GM12878 (cell line): ENCODE measurements around the gene KRTCAP3. TPM values are rescaled to one million over a fixed set of nuclear protein-coding genes. Genes with fewer than 3 reads are reported as not detected.

Source experiments
- ATAC-seq: fragments of 200-7000 bp; cut with Tn5 transposase; 3 replicates; pipeline ENCODE4 v1.9.1; 2020; ENCODE audit warnings: mild to moderate bottlenecking, moderate library complexity
- BruUV-seq: library from RNA; stranded (reverse); fragments of 400-500 nt; replicated peaks from 2 replicates; lab custom pipeline; 2021; lab: Mats Ljungman, UMichigan
- CTCF ChIA-PET: fragments of 300-600 bp; sonication (Branson Sonifier 250); formaldehyde crosslinking; extraction: SDS; loops from one replicate; lab custom pipeline; 2021; ENCODE audit warnings: inconsistent platforms; lab: Yijun Ruan, JAX
- POLR2A ChIA-PET: fragments of 350-600 bp; formaldehyde crosslinking; extraction: SDS; loops from one replicate; lab custom pipeline; 2021; ENCODE audit warnings: inconsistent platforms; lab: Charles Lee
- RAD21 ChIA-PET: fragments of 300-600 bp; sonication (Branson Sonifier 250); formaldehyde crosslinking; loops from one replicate; lab custom pipeline; 2023; ENCODE audit warnings: antibody characterized with exemption; ENCODE audit not compliant: unreplicated experiment; lab: Charles Lee
- SMC1A ChIA-PET: fragments of 300-600 bp; sonication (Branson Sonifier 250); formaldehyde crosslinking; loops from one replicate; lab custom pipeline; 2023; ENCODE audit not compliant: unreplicated experiment, uncharacterized antibody; lab: Charles Lee
- DNase-seq: peaks from one replicate; pipeline ENCODE4 v3.0.0-alpha.2; 2011; ENCODE audit warnings: low read depth, low spot score
- FAIRE-seq: peaks from 3 replicates; lab custom pipeline; 2011; peaks lifted over from hg19 to GRCh38; lab: Jason Lieb, UNC
- H2AFZ ChIP-seq: 2 replicates; pipeline ENCODE4 v1.6.0; 2011; ENCODE audit warnings: low read depth, low read length, control low read depth; ENCODE audit not compliant: control insufficient read depth
- H3K27ac ChIP-seq: 2 replicates; pipeline ENCODE4 v1.5.1; 2011; ENCODE audit warnings: control low read depth; ENCODE audit not compliant: control insufficient read depth, insufficient read depth
- H3K27me3 ChIP-seq, 2 experiments: replicated peaks in 1 of 2; 2 replicates each; pipeline versions ENCODE4 v1.6.0 to v1.6.1; 2011; ENCODE audit warnings: low read length in 1 of 2; ENCODE audit not compliant: control insufficient read depth in 2 of 2, insufficient read depth in 2 of 2
- H3K36me3 ChIP-seq, 2 experiments: 2 replicates each; pipeline ENCODE4 v1.5.1; 2011; ENCODE audit warnings: low read length in 1 of 2; ENCODE audit not compliant: control insufficient read depth in 2 of 2, insufficient read depth in 2 of 2
- H3K4me1 ChIP-seq: 2 replicates; pipeline ENCODE4 v1.6.1; 2011; ENCODE audit warnings: mild to moderate bottlenecking, low read length, moderate library complexity, mixed read lengths; ENCODE audit not compliant: control insufficient read depth, insufficient read depth
- H3K4me2 ChIP-seq: 2 replicates; pipeline ENCODE4 v1.6.0; 2011; ENCODE audit warnings: control low read depth; ENCODE audit not compliant: control insufficient read depth, insufficient read depth
- H3K4me3 ChIP-seq: fragments of 200-600 bp; sonication (generic); 2 replicates; pipeline ENCODE4 v1.5.1; 2016
- H3K79me2 ChIP-seq: 2 replicates; pipeline ENCODE4 v1.6.0; 2011; ENCODE audit warnings: low read length; ENCODE audit not compliant: control insufficient read depth, insufficient read depth
- H3K9ac ChIP-seq: 2 replicates; pipeline ENCODE4 v1.8.0; 2011; ENCODE audit warnings: low read length, control low read depth, mixed read lengths; ENCODE audit not compliant: control insufficient read depth, insufficient read depth
- H3K9me3 ChIP-seq: replicated peaks from 3 replicates; pipeline ENCODE4 v1.5.1; 2011; ENCODE audit warnings: mild to moderate bottlenecking, low read length; ENCODE audit not compliant: control insufficient read depth, insufficient read depth
- H4K20me1 ChIP-seq: 2 replicates; pipeline ENCODE4 v1.6.0; 2011; ENCODE audit not compliant: control insufficient read depth, insufficient read depth
- ATF7 ChIP-seq: fragments of 450-650 bp; IDR thresholded peaks from 2 replicates; pipeline ENCODE4 v1.6.1; 2016; ENCODE audit warnings: low read depth, mild to moderate bottlenecking
- BACH1 ChIP-seq: fragments of 450-650 bp; IDR thresholded peaks from 2 replicates; pipeline ENCODE4 v1.6.1; 2017; ENCODE audit warnings: mild to moderate bottlenecking, borderline replicate concordance
- CBFB ChIP-seq: IDR thresholded peaks from 2 replicates; pipeline ENCODE4 v1.6.1; 2016; ENCODE audit warnings: antibody characterized with exemption, low read depth
- E4F1 ChIP-seq: fragments of 450-650 bp; IDR thresholded peaks from 2 replicates; pipeline ENCODE4 v1.6.1; 2018; ENCODE audit warnings: borderline replicate concordance, mild to moderate bottlenecking; ENCODE audit not compliant: partially characterized antibody
- GABPA ChIP-seq: IDR thresholded peaks from 2 replicates; pipeline ENCODE4 v1.6.1; 2014; ENCODE audit warnings: antibody characterized with exemption, low read depth, mild to moderate bottlenecking, inconsistent platforms
- KAT2A ChIP-seq: conservative IDR thresholded peaks from 2 replicates; pipeline ENCODE4 v1.6.1; 2011; ENCODE audit warnings: low read depth, low read length; ENCODE audit not compliant: control insufficient read depth
- RCOR1 ChIP-seq: conservative IDR thresholded peaks from 2 replicates; pipeline ENCODE4 v1.6.1; 2012; ENCODE audit warnings: low read depth, low read length, improper control_type of control experiment
- REST ChIP-seq: IDR thresholded peaks from 2 replicates; pipeline ENCODE4 v1.6.1; 2012; ENCODE audit warnings: mild to moderate bottlenecking, low read depth, low read length
- RFX5 ChIP-seq: IDR thresholded peaks from 2 replicates; pipeline ENCODE4 v1.6.1; 2011; ENCODE audit warnings: low read depth, low read length, improper control_type of control experiment
- SIN3A ChIP-seq: IDR thresholded peaks from 2 replicates; pipeline ENCODE4 v1.6.1; 2012; ENCODE audit warnings: low read depth, low read length, improper control_type of control experiment
- SREBF1 ChIP-seq: IDR thresholded peaks from 2 replicates; pipeline ENCODE4 v1.6.1; 2012; ENCODE audit warnings: mild to moderate bottlenecking, low read length
- TCF12 ChIP-seq: IDR thresholded peaks from 2 replicates; pipeline ENCODE4 v1.6.1; 2011; ENCODE audit warnings: low read depth, mild to moderate bottlenecking, low read length
- TCF7 ChIP-seq: IDR thresholded peaks from 2 replicates; pipeline ENCODE4 v1.6.1; 2014; ENCODE audit warnings: antibody characterized with exemption, borderline replicate concordance
- ZNF24 ChIP-seq: fragments of 450-650 bp; IDR thresholded peaks from 2 replicates; pipeline ENCODE4 v1.6.1; 2017; ENCODE audit warnings: antibody characterized with exemption, mild to moderate bottlenecking
- ZNF384 ChIP-seq: IDR thresholded peaks from 2 replicates; pipeline ENCODE4 v1.6.1; 2012; ENCODE audit warnings: low read depth, mild to moderate bottlenecking, low read length, improper control_type of control experiment, borderline replicate concordance
- WGBS: methylation state at CpG from one replicate; pipeline ENCODE4 v1.1.6; 2016; ENCODE audit warnings: low lambda C conversion rate; ENCODE audit not compliant: insufficient replicate concordance, insufficient coverage; ENCODE audit errors: missing lambda C conversion rate; 5-methylcytosine and 5-hydroxymethylcytosine counted together
- in situ Hi-C: fragments of 300-500 bp; cut with MboI; formaldehyde crosslinking; loops from 9 replicates; pipeline ENCODE4 v1.14.3; 2018; ENCODE audit warnings: mixed read lengths
- intact Hi-C: fragments of 100-400 bp; cut with micrococcal nuclease; formaldehyde crosslinking; loops from one replicate; pipeline ENCODE4 v1.14.2; 2022; ENCODE audit not compliant: unreplicated experiment
- polyA plus RNA-seq, 11 experiments: library from polyadenylated mRNA; depleted of rRNA in 4 of 11; unstranded in 6 of 11; stranded (reverse) in 5 of 11; fragments of >200 nt; fragmentation: Nextera tagmentation in 4 of 11; fragmentation: Illumina TruSeq in 1 of 11; extraction: Ambion mirVana in 4 of 11; extraction: Trizol in 1 of 11; gene quantifications; 1 replicate in 1 of 11; 2 replicates in 10 of 11; pipeline versions ENCODE4 v1.2.1 to v1.2.3, GENCODE V29; 2011 to 2016; ENCODE audit warnings: inconsistent platforms in 2 of 11, missing spikeins in 2 of 11, low read depth in 1 of 11
- total RNA-seq, 4 experiments: library from RNA; depleted of rRNA in 3 of 4; stranded (reverse); fragments of >200 nt in 3 of 4; fragmentation: Illumina TruSeq in 1 of 4; extraction: Trizol in 1 of 4; gene quantifications; 2 replicates each; pipeline versions ENCODE4 v1.2.1 to v1.2.3, GENCODE V29; 2013 to 2021

Gene KRTCAP3
- total and polyA plus RNA-seq, 10 of the 15 experiments (the other 5 are each of a cell fraction or from before 2014, with no cell fraction given): 0.26 to 2.2 (median 0.82) TPM; not detected in 1

- TF ChIP-seq RCOR1 (no peak), ZNF384 (no peak), E4F1 (no peak), ZNF24 (no peak; the same call in 1 of the 2 replicates), CBFB (peak; percentile 67; the same call in 1 of the 2 replicates)
- TF ChIP-seq, all 136 proteins: peak for 54
Measured at GRCh38 chr2:27409321-27410073, 32.7 kb upstream of the KRTCAP3 start, which contains the start of gene PPM1G (continued).

- H3K9me3 ChIP-seq: no peaks in the 10 kb centered on the region
- no TSS peak for BruUV-seq
- CTCF ChIA-PET: no interaction called here
- RAD21 ChIA-PET: no interaction called here
- no peak overlapping the region for H3K4me3 ChIP-seq
- no peak overlapping the region for H3K9ac ChIP-seq
- 62% methylated on average over 9 of the region's 9 CpGs for WGBS
- SMC1A ChIA-PET: no interaction called here
- POLR2A ChIA-PET: interaction anchor here (1.1 kb wide), 1 partner anchor 8 kb away, joined by 5 read pairs; no protein-coding TSS in a partner anchor
- no peak overlapping the region for H3K4me2 ChIP-seq
- intact Hi-C loops: no loop called here
- peaks cover 3% of the 10 kb centered on the region; the same call in 1 of the 2 replicates for H3K4me1 ChIP-seq
- H3K79me2 ChIP-seq: peaks cover 18% of the 10 kb centered on the region
- no peak overlapping the region for H3K27ac ChIP-seq
- H3K27me3 ChIP-seq: no peaks in the 10 kb centered on the region
- in situ Hi-C loops: no loop called here
- DNase-seq (no peak), ATAC-seq (no peak), FAIRE-seq (no peak)
- H4K20me1 ChIP-seq: no peaks in the 10 kb centered on the region
- H3K36me3 ChIP-seq: no peaks in the 10 kb centered on the region
- no peak overlapping the region for H2AFZ ChIP-seq
- no peak for TF ChIP-seq BACH1
- TF ChIP-seq REST: no peak
- TF ChIP-seq KAT2A: no peak
- no peak for TF ChIP-seq TCF12
- TF ChIP-seq RFX5: no peak
- TF ChIP-seq SREBF1: no peak
- TF ChIP-seq ATF7: no peak
- no peak for TF ChIP-seq TCF7
- TF ChIP-seq GABPA: no peak
- TF ChIP-seq SIN3A: no peak
Measured at GRCh38 chr2:27412419-27413152, 29.6 kb upstream of the KRTCAP3 start.
